Trophoblast cell (in vitro differentiated cells and primary cell): Measurements from ENCODE around the gene HDAC9.

ENCODE experiments used
- DNase-seq, 2 donors: peaks; one replicate each; pipeline ENCODE4 v3.0.0-alpha.2; 2016
- H2AFZ ChIP-seq: 2 replicates; pipeline ENCODE4 v1.6.1; 2013; ENCODE audit warnings: low read length, moderate library complexity, mild to moderate bottlenecking; ENCODE audit not compliant: insufficient read depth, poor library complexity
- H2AK5ac ChIP-seq: 2 replicates; pipeline ENCODE4 v1.6.1; 2013; ENCODE audit warnings: mild to moderate bottlenecking, low read length
- H2BK120ac ChIP-seq: 2 replicates; pipeline ENCODE4 v1.6.1; 2013; ENCODE audit warnings: low read length, mild to moderate bottlenecking, moderate library complexity; ENCODE audit not compliant: insufficient read depth, poor library complexity
- H2BK12ac ChIP-seq: 2 replicates; pipeline ENCODE4 v1.6.1; 2013; ENCODE audit warnings: mild to moderate bottlenecking, low read length, moderate library complexity
- H2BK5ac ChIP-seq: 2 replicates; pipeline ENCODE4 v1.6.1; 2013; ENCODE audit warnings: low read length, low read depth, moderate library complexity, mild to moderate bottlenecking; ENCODE audit not compliant: poor library complexity
- H3K14ac ChIP-seq: 2 replicates; pipeline ENCODE4 v1.6.1; 2013; ENCODE audit warnings: mild to moderate bottlenecking, low read length
- H3K18ac ChIP-seq: 2 replicates; pipeline ENCODE4 v1.6.1; 2013; ENCODE audit warnings: mild to moderate bottlenecking, low read length
- H3K23ac ChIP-seq: 2 replicates; pipeline ENCODE4 v1.6.1; 2013; ENCODE audit warnings: low read length
- H3K27ac ChIP-seq: 2 replicates; pipeline ENCODE4 v1.5.1; 2013; ENCODE audit warnings: low read depth, mild to moderate bottlenecking, inconsistent platforms, low read length, moderate library complexity
- H3K27me3 ChIP-seq: 2 replicates; pipeline ENCODE4 v1.6.1; 2013; ENCODE audit warnings: inconsistent platforms, mild to moderate bottlenecking, low read length, moderate library complexity; ENCODE audit not compliant: insufficient read depth
- H3K36me3 ChIP-seq, 2 experiments: 1 replicate in 1 of 2; 2 replicates in 1 of 2; pipeline ENCODE4 v1.6.1; 2013; ENCODE audit warnings: low read length in 2 of 2, mild to moderate bottlenecking in 2 of 2, moderate library complexity in 1 of 2; ENCODE audit not compliant: insufficient read depth in 2 of 2, control insufficient read depth in 1 of 2
- H3K4ac ChIP-seq: 2 replicates; pipeline ENCODE4 v1.6.1; 2013; ENCODE audit warnings: low read depth, mild to moderate bottlenecking, low read length, moderate library complexity
- H3K4me1 ChIP-seq, 2 experiments: 1 replicate in 1 of 2; 2 replicates in 1 of 2; pipeline ENCODE4 v1.6.1; 2013; ENCODE audit warnings: low read length in 2 of 2, mild to moderate bottlenecking in 2 of 2, moderate library complexity in 1 of 2; ENCODE audit not compliant: insufficient read depth in 2 of 2, control insufficient read depth in 1 of 2
- H3K4me2 ChIP-seq: 2 replicates; pipeline ENCODE4 v1.6.1; 2013; ENCODE audit warnings: inconsistent platforms, mild to moderate bottlenecking, low read length, moderate library complexity
- H3K4me3 ChIP-seq: 2 replicates; pipeline ENCODE4 v1.5.1; 2013; ENCODE audit warnings: mild to moderate bottlenecking, low read depth, low read length, inconsistent platforms
- H3K79me1 ChIP-seq: one replicate; pipeline ENCODE4 v1.6.1; 2013; ENCODE audit warnings: low read length
- H3K79me2 ChIP-seq: 2 replicates; pipeline ENCODE4 v1.6.1; 2013; ENCODE audit warnings: low read length, mild to moderate bottlenecking; ENCODE audit not compliant: control insufficient read depth, insufficient read depth, poor library complexity
- H3K9ac ChIP-seq: 2 replicates; pipeline ENCODE4 v1.6.1; 2013; ENCODE audit warnings: mild to moderate bottlenecking, low read length
- H3K9me3 ChIP-seq: 2 replicates; pipeline ENCODE4 v1.6.1; 2013; ENCODE audit warnings: low read depth, mild to moderate bottlenecking, control low read depth, inconsistent platforms, low read length; ENCODE audit not compliant: insufficient read depth
- H4K12ac ChIP-seq: 2 replicates; pipeline ENCODE4 v1.6.1; 2013; ENCODE audit warnings: low read depth, mild to moderate bottlenecking, low read length, moderate library complexity
- H4K8ac ChIP-seq: 2 replicates; pipeline ENCODE4 v1.6.1; 2013; ENCODE audit warnings: low read depth, mild to moderate bottlenecking, low read length, moderate library complexity
- H4K91ac ChIP-seq: one replicate; pipeline ENCODE4 v1.6.1; 2013; ENCODE audit warnings: low read depth, mild to moderate bottlenecking, low read length, moderate library complexity
- WGBS: extraction: QIAGEN DNeasy Blood & Tissue Kit; methylation state at CpG from one replicate; pipeline ENCODE4 v1.1.7; 2013; ENCODE audit warnings: missing lambda C conversion rate; ENCODE audit not compliant: insufficient read length, insufficient coverage; ENCODE audit errors: extremely low coverage; 5-methylcytosine and 5-hydroxymethylcytosine counted together

The HDAC9 gene

DNA sequence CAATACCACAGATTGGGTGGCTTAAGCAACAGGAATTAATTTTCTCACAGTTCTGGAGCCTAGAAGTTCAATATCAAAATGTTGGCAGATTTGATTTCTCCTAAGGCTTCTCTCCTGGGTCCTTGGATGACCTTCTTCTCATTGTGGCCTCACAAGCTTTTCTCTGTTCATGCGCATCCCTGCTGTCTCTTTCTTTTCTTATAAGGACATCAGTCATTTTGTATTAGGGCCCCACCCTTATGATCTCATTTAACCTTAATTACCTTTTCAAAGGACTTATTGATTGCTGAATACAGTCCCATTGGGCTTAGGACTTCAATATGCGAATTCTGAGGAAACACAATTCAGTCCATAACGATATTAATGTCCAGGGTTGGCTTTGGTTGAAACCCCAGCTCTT lies 285.4 kb downstream of the HDAC9 start:
- no CpG with 5 or more reads among the region's 3 CpGs for WGBS
- H2AFZ ChIP-seq: no peak overlapping the region
- no peak overlapping the region for H3K4me3 ChIP-seq
- H3K4me2 ChIP-seq: no peak overlapping the region
- H3K79me2 ChIP-seq: no peaks in the 10 kb centered on the region
- no peak overlapping the region for H3K27ac ChIP-seq
- H3K9ac ChIP-seq: no peak overlapping the region
- H3K27me3 ChIP-seq: no peaks in the 10 kb centered on the region
- no peak overlapping the region for H2BK120ac ChIP-seq
- no peaks in the 10 kb centered on the region for H3K9me3 ChIP-seq
- no peak overlapping the region for H2AK5ac ChIP-seq
- H3K36me3 ChIP-seq: no peaks in the 10 kb centered on the region
- no peak overlapping the region for H4K91ac ChIP-seq
- no peaks in the 10 kb centered on the region for H3K4me1 ChIP-seq
- no peak overlapping the region for H2BK12ac ChIP-seq
- H3K18ac ChIP-seq: no peak overlapping the region
- no peak overlapping the region for H4K12ac ChIP-seq
- DNase-seq: no peak
- H3K4ac ChIP-seq: no peak overlapping the region
- H4K8ac ChIP-seq: no peak overlapping the region
- no peak overlapping the region for H3K23ac ChIP-seq
- H3K79me1 ChIP-seq: no peaks in the 10 kb centered on the region
- H3K14ac ChIP-seq: no peak overlapping the region
- no peak overlapping the region for H2BK5ac ChIP-seq

DNA sequence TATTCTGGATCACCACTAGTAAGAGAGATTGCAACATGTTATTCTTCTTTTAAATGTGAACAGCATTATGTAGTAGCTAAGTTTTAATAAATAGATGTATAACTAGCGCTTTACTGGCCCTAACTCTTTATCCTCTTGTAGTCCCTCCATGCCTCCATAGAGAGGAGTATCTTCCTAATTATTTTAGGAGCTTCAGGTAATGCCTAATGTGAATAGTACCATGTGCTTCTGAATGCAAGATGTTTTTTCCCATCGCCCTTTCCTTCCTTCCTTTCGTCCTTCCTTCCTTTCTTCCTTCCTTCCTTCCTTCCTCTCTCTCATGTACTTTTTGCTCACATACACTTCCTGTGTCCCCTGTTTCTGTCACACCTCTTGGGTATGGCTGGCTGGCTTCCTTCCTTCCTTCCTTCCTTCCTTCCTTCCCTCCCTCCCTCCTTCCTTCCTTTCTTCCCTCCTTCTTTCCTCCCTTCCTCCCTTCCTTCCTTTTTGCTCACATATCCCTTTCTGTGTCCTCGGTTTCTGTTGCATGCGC lies 290.7 kb downstream of the HDAC9 start:
- Histone ChIP-seq H3K4me1 (no peaks in the 10 kb centered on the region), H4K8ac (no peak overlapping the region), H3K4me2 (no peak overlapping the region), H3K9ac (no peak overlapping the region), H3K18ac (no peak overlapping the region), H3K23ac (no peak overlapping the region), H3K4ac (no peak overlapping the region), H3K27me3 (no peaks in the 10 kb centered on the region), H3K27ac (no peak overlapping the region), H4K91ac (no peak overlapping the region), H2BK12ac (no peak overlapping the region), H3K79me2 (no peaks in the 10 kb centered on the region), H2BK120ac (no peak overlapping the region), H3K14ac (no peak overlapping the region), H3K36me3 (no peaks in the 10 kb centered on the region), H3K4me3 (no peak overlapping the region), H2AFZ (no peak overlapping the region), H2AK5ac (no peak overlapping the region), H4K12ac (no peak overlapping the region), H3K9me3 (no peaks in the 10 kb centered on the region), H3K79me1 (no peaks in the 10 kb centered on the region), H2BK5ac (no peak overlapping the region)
- no peak for DNase-seq
- WGBS: no CpG with 5 or more reads among the region's 5 CpGs

DNA sequence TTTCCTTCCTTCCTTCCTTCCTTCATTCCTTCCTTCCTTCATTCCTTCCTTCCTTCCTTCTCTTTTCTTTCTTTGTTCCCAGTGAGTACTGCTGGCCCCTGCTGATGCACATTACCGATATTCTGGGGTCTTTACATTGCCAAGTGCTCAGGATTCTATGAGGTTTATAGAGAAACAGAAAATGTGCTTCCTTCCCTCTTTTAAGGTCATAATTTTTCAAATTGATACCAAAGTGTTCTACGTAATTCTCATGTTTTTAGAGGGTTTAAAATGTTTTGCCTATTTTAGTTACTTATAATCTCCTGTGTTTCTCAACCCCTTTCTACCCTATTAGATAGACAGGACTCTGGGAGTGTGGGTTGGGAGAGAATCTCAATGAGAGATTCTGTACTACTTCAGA lies 291.2 kb downstream of the HDAC9 start:
- H2AK5ac ChIP-seq: no peak overlapping the region
- no peak overlapping the region for H3K9ac ChIP-seq
- no peak overlapping the region for H2BK120ac ChIP-seq
- no peak overlapping the region for H4K91ac ChIP-seq
- no peak overlapping the region for H3K23ac ChIP-seq
- no peak overlapping the region for H2BK12ac ChIP-seq
- no peaks in the 10 kb centered on the region for H3K27me3 ChIP-seq
- no peaks in the 10 kb centered on the region for H3K79me2 ChIP-seq
- WGBS: no CpG with 5 or more reads among the region's 2 CpGs
- H3K14ac ChIP-seq: no peak overlapping the region
- H3K4me3 ChIP-seq: no peak overlapping the region
- no peak overlapping the region for H2AFZ ChIP-seq
- H3K4ac ChIP-seq: no peak overlapping the region
- H4K12ac ChIP-seq: no peak overlapping the region
- H3K36me3 ChIP-seq: no peaks in the 10 kb centered on the region
- H3K18ac ChIP-seq: no peak overlapping the region
- no peak overlapping the region for H4K8ac ChIP-seq
- H2BK5ac ChIP-seq: no peak overlapping the region
- H3K9me3 ChIP-seq: peaks cover 1% of the 10 kb centered on the region
- H3K4me1 ChIP-seq: no peaks in the 10 kb centered on the region
- H3K27ac ChIP-seq: no peak overlapping the region
- H3K79me1 ChIP-seq: no peaks in the 10 kb centered on the region
- DNase-seq: no peak
- no peak overlapping the region for H3K4me2 ChIP-seq

- Histone ChIP-seq H2BK5ac (no peak overlapping the region), H3K14ac (no peak overlapping the region), H4K12ac (no peak overlapping the region), H3K79me2 (no peaks in the 10 kb centered on the region), H2BK120ac (no peak overlapping the region), H3K36me3 (no peaks in the 10 kb centered on the region), H3K4me3 (no peak overlapping the region), H3K4me1 (peaks cover under 1 to 3% of the 10 kb centered on the region in 2 experiments), H2BK12ac (no peak overlapping the region), H3K27ac (no peak overlapping the region), H4K91ac (no peak overlapping the region), H3K27me3 (no peaks in the 10 kb centered on the region), H2AFZ (no peak overlapping the region), H4K8ac (no peak overlapping the region), H3K4me2 (no peak overlapping the region), H3K9me3 (peaks cover 1% of the 10 kb centered on the region), H3K9ac (no peak overlapping the region), H2AK5ac (no peak overlapping the region), H3K4ac (no peak overlapping the region), H3K79me1 (no peaks in the 10 kb centered on the region), H3K18ac (no peak overlapping the region), H3K23ac (no peak overlapping the region)
- no peak for DNase-seq
- no CpG with 5 or more reads among the region's 2 CpGs for WGBS
These were observed 292.5 kb downstream of the HDAC9 start for GRCh38 chr7:18788026-18788425.
